PFSK-1 (cell line): ENCODE results near the gene HPCAL1.

Experiments used
- POLR2AphosphoS5 ChIP-seq: IDR thresholded peaks from 2 replicates; pipeline ENCODE4 v1.6.1; 2012; ENCODE audit warnings: low read depth, mild to moderate bottlenecking, control low read depth, low read length, moderate library complexity
- SIN3A ChIP-seq: IDR thresholded peaks from 2 replicates; pipeline ENCODE4 v1.6.1; 2012; ENCODE audit warnings: mild to moderate bottlenecking, low read length, moderate library complexity, borderline replicate concordance; ENCODE audit not compliant: insufficient read depth

DNA sequence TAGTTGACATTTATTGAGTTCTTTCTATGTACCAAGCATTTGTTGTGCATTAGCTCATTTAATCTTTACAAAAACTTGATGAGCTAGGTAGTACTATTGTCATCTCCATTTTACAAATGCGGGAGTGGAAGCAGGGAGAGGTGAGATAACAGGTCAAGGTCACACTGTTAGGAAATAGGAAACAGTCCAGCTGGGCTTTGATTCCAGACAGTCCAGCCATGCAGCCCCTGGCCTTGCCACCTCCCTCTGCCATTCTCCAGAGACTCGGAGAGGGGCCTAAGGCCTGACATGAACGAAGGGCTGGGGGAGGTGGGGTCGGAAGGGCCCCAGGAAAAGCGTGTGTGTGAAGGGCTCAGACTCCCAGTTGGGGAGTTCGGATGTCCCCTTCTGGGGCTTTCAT is 89.8 kb downstream of the HPCAL1 start:
- TF ChIP-seq POLR2AphosphoS5 (no peak), SIN3A (no peak)
